Measurements from ENCODE around the gene ST6GALNAC6. TPM values are rescaled to one million over a fixed set of nuclear protein-coding genes. Genes with fewer than 3 reads are reported as not detected.

The ST6GALNAC6 gene
- polyA plus RNA-seq, 2 of the 4 experiments (the other 2 are of a cell fraction), result 8.2 to 25.2 TPM

DNA sequence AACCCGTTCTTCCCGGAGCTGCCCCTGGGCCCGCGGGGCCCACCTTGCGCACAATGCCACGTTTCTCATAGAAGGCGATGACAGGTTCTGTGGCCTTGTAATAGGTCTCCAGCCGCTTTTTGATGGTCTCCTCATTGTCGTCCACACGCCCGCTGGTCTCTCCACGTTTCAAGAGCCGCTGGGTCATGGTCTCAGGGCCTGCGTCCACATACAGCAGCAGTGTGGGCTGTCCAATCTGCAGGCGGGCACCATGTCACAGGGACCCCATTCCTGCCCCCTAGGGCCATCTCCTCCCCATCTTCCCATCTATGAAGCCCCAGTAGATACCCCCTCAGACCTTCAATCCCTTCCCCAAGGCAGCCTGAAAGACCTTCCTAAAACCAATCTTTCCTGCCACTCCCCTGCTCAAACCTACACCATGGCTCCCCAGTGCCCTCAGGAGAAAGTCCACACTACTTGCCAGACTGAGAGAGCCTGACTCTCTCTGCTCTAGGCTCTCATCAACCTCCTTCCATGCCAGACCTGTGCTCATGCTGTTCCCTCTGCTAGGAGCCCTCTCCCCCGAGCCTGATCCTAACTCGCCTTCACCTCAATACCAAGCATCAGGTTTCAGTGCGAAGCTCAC lies 31.0 kb downstream of the ST6GALNAC6 start:
- 95% methylated on average over 18 of the region's 18 CpGs for WGBS (ENCODE audit: missing lambda C conversion rate)
- Histone ChIP-seq H3K4me3 (no peak overlapping the region), H3K9me3 (no peaks in the 10 kb centered on the region), H3K27ac (no peak overlapping the region), H3K4me1 (no peaks in the 10 kb centered on the region), H3K4me2 (no peak overlapping the region)
- DNase-seq (ENCODE audit: low read depth in 1 of 2, low spot score in 1 of 2) (no peak), FAIRE-seq (no peak), ATAC-seq (no peak)
- CTCF ChIA-PET, result interaction anchor here (0.8 to 13.7 kb wide), 21 partner anchors 13 to 380 kb away, joined by 3 to 117 read pairs (median 20); partner anchors contain the start of genes CDK9, ENG, FPGS and ST6GALNAC4
- POLR2A ChIA-PET, result no interaction called here
- TF ChIP-seq BHLHE40 (IDR thresholded peaks at IDR 0.05; ENCODE audit: low read depth, low read length), result no peak
- TF ChIP-seq JUN (IDR thresholded peaks at IDR 0.05), result no peak
- no peak for TF ChIP-seq FOXS1 (CRISPR knock-in tag; IDR thresholded peaks at IDR 0.05)
- TF ChIP-seq RAD21 (conservative IDR thresholded peaks at IDR 0.05 in 1 of 2, IDR thresholded peaks at IDR 0.05 in 1 of 2), result no peak
- no peak for TF ChIP-seq GATA3 (IDR thresholded peaks at IDR 0.05; ENCODE audit: borderline replicate concordance)
- TF ChIP-seq, protein P1, sequence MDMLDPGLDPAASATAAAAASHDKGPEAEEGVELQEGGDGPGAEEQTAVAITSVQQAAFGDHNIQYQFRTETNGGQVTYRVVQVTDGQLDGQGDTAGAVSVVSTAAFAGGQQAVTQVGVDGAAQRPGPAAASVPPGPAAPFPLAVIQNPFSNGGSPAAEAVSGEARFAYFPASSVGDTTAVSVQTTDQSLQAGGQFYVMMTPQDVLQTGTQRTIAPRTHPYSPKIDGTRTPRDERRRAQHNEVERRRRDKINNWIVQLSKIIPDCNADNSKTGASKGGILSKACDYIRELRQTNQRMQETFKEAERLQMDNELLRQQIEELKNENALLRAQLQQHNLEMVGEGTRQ (IDR thresholded peaks at IDR 0.05), result no peak
- TF ChIP-seq PHF8 (IDR thresholded peaks at IDR 0.05; ENCODE audit: borderline replicate concordance, low read depth), result no peak
- TF ChIP-seq NFE2L2 (conservative IDR thresholded peaks at IDR 0.05; ENCODE audit: low read length), result no peak
- TF ChIP-seq, protein P2, sequence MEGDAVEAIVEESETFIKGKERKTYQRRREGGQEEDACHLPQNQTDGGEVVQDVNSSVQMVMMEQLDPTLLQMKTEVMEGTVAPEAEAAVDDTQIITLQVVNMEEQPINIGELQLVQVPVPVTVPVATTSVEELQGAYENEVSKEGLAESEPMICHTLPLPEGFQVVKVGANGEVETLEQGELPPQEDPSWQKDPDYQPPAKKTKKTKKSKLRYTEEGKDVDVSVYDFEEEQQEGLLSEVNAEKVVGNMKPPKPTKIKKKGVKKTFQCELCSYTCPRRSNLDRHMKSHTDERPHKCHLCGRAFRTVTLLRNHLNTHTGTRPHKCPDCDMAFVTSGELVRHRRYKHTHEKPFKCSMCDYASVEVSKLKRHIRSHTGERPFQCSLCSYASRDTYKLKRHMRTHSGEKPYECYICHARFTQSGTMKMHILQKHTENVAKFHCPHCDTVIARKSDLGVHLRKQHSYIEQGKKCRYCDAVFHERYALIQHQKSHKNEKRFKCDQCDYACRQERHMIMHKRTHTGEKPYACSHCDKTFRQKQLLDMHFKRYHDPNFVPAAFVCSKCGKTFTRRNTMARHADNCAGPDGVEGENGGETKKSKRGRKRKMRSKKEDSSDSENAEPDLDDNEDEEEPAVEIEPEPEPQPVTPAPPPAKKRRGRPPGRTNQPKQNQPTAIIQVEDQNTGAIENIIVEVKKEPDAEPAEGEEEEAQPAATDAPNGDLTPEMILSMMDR (IDR thresholded peaks at IDR 0.05), result no peak
- TF ChIP-seq, protein P3, sequence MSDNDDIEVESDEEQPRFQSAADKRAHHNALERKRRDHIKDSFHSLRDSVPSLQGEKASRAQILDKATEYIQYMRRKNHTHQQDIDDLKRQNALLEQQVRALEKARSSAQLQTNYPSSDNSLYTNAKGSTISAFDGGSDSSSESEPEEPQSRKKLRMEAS (IDR thresholded peaks at IDR 0.05), result no peak
- no peak for TF ChIP-seq MAZ (IDR thresholded peaks at IDR 0.05; ENCODE audit: borderline replicate concordance, low read depth, low read length)
- no peak for TF ChIP-seq HOXB13 (CRISPR knock-in tag; IDR thresholded peaks at IDR 0.05; ENCODE audit: low read depth)
- no peak for TF ChIP-seq TFCP2L1 (CRISPR knock-in tag; IDR thresholded peaks at IDR 0.05)
- TF ChIP-seq RFX5 (IDR thresholded peaks at IDR 0.05), result no peak
- no peak for TF ChIP-seq EHF (CRISPR knock-in tag; IDR thresholded peaks at IDR 0.05)
- no peak for TF ChIP-seq SREBF2 (IDR thresholded peaks at IDR 0.05)
- TF ChIP-seq CHD4 (IDR thresholded peaks at IDR 0.05; ENCODE audit: borderline replicate concordance), result no peak
- TF ChIP-seq NR3C1 (IDR thresholded peaks at IDR 0.05), result no peak
- TF ChIP-seq, protein P4, sequence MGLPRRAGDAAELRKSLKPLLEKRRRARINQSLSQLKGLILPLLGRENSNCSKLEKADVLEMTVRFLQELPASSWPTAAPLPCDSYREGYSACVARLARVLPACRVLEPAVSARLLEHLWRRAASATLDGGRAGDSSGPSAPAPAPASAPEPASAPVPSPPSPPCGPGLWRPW (IDR thresholded peaks at IDR 0.05), result no peak

DNA sequence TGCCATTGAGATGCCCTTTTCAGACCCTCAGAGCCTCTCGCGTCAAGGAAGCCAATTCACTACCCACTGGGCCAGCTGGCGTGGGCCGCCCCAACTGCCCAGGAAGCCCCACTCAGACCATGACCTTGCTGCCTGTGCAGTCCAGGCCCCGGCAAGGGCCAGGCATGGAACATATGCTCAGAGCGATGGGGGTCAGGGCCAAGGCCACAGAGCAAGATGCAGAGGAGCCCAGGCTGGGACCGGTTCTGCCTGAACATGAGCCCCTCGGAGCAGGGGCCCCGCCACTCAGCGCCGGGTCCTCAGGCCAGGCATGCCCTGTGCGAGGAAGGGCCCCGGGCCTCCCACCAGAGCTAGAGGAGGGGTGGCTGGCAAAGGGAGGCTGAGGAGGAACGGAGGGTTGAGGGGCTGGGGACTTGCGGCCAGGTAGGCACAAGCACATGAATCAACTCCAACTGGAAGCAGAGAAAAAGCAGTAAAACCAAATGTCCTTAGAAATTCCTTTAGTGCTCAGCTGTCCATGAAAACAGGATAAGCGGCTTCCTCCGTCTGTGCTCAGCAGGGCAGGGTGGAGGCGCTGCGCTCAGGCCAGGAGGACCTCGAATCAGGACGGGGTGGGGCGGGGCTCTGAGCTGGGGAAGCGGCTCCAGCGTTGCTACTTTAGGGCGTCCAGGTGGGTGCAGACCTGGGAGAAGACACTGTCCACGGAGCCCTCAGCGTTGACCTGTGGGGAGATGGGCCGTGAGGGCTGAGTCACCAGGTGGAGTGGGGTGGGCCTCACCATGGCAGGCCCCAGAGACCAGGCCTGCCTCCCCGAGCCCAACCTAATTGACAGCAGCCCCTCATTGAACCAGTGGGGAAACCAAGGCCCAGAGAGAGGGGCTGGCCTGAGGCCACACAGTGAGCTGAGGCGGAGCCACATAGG lies 31.8 kb downstream of the ST6GALNAC6 start:
- ChIA-PET CTCF (interaction anchor here (0.8 to 13.7 kb wide), 12 partner anchors 9 to 279 kb away, joined by 3 to 117 read pairs (median 26); partner anchors contain the start of gene TOR2A), POLR2A (no interaction called here)
- DNase-seq (ENCODE audit: low read depth in 1 of 2, low spot score in 1 of 2) (no peak), ATAC-seq (no peak), FAIRE-seq (no peak)
- TF ChIP-seq, protein P1 (IDR thresholded peaks at IDR 0.05), result no peak
- TF ChIP-seq, protein P5, sequence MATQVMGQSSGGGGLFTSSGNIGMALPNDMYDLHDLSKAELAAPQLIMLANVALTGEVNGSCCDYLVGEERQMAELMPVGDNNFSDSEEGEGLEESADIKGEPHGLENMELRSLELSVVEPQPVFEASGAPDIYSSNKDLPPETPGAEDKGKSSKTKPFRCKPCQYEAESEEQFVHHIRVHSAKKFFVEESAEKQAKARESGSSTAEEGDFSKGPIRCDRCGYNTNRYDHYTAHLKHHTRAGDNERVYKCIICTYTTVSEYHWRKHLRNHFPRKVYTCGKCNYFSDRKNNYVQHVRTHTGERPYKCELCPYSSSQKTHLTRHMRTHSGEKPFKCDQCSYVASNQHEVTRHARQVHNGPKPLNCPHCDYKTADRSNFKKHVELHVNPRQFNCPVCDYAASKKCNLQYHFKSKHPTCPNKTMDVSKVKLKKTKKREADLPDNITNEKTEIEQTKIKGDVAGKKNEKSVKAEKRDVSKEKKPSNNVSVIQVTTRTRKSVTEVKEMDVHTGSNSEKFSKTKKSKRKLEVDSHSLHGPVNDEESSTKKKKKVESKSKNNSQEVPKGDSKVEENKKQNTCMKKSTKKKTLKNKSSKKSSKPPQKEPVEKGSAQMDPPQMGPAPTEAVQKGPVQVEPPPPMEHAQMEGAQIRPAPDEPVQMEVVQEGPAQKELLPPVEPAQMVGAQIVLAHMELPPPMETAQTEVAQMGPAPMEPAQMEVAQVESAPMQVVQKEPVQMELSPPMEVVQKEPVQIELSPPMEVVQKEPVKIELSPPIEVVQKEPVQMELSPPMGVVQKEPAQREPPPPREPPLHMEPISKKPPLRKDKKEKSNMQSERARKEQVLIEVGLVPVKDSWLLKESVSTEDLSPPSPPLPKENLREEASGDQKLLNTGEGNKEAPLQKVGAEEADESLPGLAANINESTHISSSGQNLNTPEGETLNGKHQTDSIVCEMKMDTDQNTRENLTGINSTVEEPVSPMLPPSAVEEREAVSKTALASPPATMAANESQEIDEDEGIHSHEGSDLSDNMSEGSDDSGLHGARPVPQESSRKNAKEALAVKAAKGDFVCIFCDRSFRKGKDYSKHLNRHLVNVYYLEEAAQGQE (IDR thresholded peaks at IDR 0.05), result no peak
- TF ChIP-seq JUN (IDR thresholded peaks at IDR 0.05) (no peak), HOXA7 (CRISPR knock-in tag; IDR thresholded peaks at IDR 0.05) (no peak), RAD21 (conservative IDR thresholded peaks at IDR 0.05 in 1 of 2, IDR thresholded peaks at IDR 0.05 in 1 of 2) (no peak), MAFK (IDR thresholded peaks at IDR 0.05; ENCODE audit: partially characterized antibody) (no peak), ZSCAN20 (CRISPR knock-in tag; IDR thresholded peaks at IDR 0.05) (no peak), EP300 (IDR thresholded peaks at IDR 0.05) (no peak), NR3C1 (IDR thresholded peaks at IDR 0.05) (no peak)
- H3K4me2 ChIP-seq, result no peak overlapping the region
- no peak overlapping the region for H3K4me3 ChIP-seq
- WGBS (ENCODE audit: missing lambda C conversion rate), result 87% methylated on average over 28 of the region's 30 CpGs
- no peak overlapping the region for H3K27ac ChIP-seq
- no peaks in the 10 kb centered on the region for H3K4me1 ChIP-seq
- H3K9me3 ChIP-seq, result no peaks in the 10 kb centered on the region
